Neural crest cell (in vitro differentiated cells): ENCODE data around the gene KCNN2. TPM values are rescaled to one million over a fixed set of nuclear protein-coding genes. Genes with fewer than 3 reads are reported as not detected.

Source experiments
- DNase-seq: peaks from one replicate; pipeline ENCODE4 v3.0.0; 2021; ENCODE audit warnings: low read depth, mixed read lengths, low spot score
- H3K27ac Mint-ChIP-seq: one replicate; pipeline ENCODE4 v1.8.0; 2021; ENCODE audit warnings: mild to moderate bottlenecking, mixed read lengths; ENCODE audit not compliant: unreplicated experiment
- H3K27me3 Mint-ChIP-seq: 2 replicates; pipeline ENCODE4 v1.8.0; 2021; ENCODE audit warnings: low read depth, mild to moderate bottlenecking, mixed read lengths
- H3K36me3 Mint-ChIP-seq: 2 replicates; pipeline ENCODE4 v1.8.0; 2021; ENCODE audit warnings: low read depth, mild to moderate bottlenecking, mixed read lengths
- H3K4me1 Mint-ChIP-seq: 2 replicates; pipeline ENCODE4 v1.8.0; 2021; ENCODE audit warnings: mixed read lengths
- H3K4me3 Mint-ChIP-seq: one replicate; pipeline ENCODE4 v1.8.0; 2021; ENCODE audit warnings: mild to moderate bottlenecking, mixed read lengths
- H3K9me3 Mint-ChIP-seq: 2 replicates; pipeline ENCODE4 v1.8.0; 2021; ENCODE audit warnings: mixed read lengths
- total RNA-seq: library from RNA; stranded (reverse); gene quantifications from 2 replicates; pipeline ENCODE4 v1.2.1, GENCODE V29; 2021
- TF ChIP-seq, protein P1 (sequence below): fragments of 200-600 bp; sonication (generic); conservative IDR thresholded peaks from 2 replicates; pipeline ENCODE4 v1.5.0; 2021; ENCODE audit warnings: antibody characterized with exemption, mild to moderate bottlenecking

The KCNN2 gene
- total RNA-seq, 1 donor from 2014 or later = 1.9 TPM

DNA sequence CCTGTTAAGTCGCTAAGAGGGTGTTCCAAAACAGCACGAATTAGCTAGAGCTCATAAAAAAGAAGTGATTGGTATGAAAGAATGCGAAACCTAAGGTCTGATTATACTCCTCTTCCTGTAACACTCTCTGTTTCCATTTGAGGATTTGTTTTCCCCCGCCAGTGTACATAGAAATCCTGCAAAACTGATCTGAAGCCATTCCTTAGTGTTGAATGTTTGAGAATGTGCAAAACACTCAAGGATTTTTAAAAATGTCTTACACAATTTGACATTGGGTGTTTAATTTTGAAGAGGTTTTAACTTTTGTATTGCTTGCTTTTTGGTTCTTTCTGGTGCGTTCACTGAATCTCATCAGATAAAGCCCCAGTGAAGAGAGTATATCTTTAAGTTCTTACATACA is 105.3 kb downstream of the KCNN2 start:
- no peaks in the 10 kb centered on the region for H3K27me3 Mint-ChIP-seq
- TF ChIP-seq, protein P1, sequence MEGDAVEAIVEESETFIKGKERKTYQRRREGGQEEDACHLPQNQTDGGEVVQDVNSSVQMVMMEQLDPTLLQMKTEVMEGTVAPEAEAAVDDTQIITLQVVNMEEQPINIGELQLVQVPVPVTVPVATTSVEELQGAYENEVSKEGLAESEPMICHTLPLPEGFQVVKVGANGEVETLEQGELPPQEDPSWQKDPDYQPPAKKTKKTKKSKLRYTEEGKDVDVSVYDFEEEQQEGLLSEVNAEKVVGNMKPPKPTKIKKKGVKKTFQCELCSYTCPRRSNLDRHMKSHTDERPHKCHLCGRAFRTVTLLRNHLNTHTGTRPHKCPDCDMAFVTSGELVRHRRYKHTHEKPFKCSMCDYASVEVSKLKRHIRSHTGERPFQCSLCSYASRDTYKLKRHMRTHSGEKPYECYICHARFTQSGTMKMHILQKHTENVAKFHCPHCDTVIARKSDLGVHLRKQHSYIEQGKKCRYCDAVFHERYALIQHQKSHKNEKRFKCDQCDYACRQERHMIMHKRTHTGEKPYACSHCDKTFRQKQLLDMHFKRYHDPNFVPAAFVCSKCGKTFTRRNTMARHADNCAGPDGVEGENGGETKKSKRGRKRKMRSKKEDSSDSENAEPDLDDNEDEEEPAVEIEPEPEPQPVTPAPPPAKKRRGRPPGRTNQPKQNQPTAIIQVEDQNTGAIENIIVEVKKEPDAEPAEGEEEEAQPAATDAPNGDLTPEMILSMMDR = no peak
- no peaks in the 10 kb centered on the region for H3K9me3 Mint-ChIP-seq
- H3K4me3 Mint-ChIP-seq = no peak overlapping the region
- no peak overlapping the region for H3K27ac Mint-ChIP-seq
- H3K4me1 Mint-ChIP-seq = no peaks in the 10 kb centered on the region
- DNase-seq = no peak
- no peaks in the 10 kb centered on the region for H3K36me3 Mint-ChIP-seq

DNA sequence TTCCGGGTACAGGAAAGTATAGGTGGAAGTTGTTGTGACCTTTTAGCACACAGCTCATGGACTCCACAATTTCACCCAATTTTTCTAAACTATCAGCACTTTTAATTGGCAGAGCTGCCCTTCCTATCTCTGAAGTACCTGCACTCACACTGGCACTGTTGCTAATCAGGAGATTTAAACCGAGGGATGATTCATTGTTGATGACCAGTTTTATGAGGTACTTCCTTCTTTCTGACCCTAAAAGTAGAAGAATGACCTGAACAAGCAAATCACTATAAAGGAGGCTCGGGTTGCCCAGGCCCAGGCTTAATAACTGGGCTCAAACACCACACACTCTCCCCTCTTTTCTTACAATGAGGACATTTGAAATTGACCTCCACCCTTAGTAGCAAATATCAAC is 105.9 kb downstream of the KCNN2 start:
- H3K9me3 Mint-ChIP-seq = no peaks in the 10 kb centered on the region
- no peaks in the 10 kb centered on the region for H3K27me3 Mint-ChIP-seq
- H3K4me3 Mint-ChIP-seq = no peak overlapping the region
- no peak overlapping the region for H3K27ac Mint-ChIP-seq
- no peaks in the 10 kb centered on the region for H3K4me1 Mint-ChIP-seq
- TF ChIP-seq, protein P1 = no peak
- no peak for DNase-seq
- no peaks in the 10 kb centered on the region for H3K36me3 Mint-ChIP-seq

DNA sequence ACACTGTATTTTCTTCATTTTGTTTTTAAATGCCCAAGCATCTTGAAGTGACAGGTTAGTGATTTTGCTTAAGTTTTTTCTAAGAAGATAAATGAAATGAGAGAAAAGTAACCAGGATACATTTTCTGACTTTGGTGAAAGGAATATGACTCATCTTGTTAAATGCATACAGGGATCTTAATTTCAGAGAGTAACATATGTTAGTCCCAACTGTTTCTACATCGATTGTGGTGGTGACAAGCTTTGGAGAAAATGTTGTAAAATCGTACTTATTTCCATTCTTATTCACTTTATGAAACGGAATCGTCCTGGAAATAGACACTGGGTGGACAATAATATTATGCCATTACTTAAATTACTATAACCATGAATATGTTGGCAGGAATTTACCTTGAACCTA is 107.5 kb downstream of the KCNN2 start:
- H3K27me3 Mint-ChIP-seq = no peaks in the 10 kb centered on the region
- no peak for DNase-seq
- H3K9me3 Mint-ChIP-seq = no peaks in the 10 kb centered on the region
- no peak overlapping the region for H3K27ac Mint-ChIP-seq
- no peaks in the 10 kb centered on the region for H3K4me1 Mint-ChIP-seq
- H3K36me3 Mint-ChIP-seq = no peaks in the 10 kb centered on the region
- H3K4me3 Mint-ChIP-seq = no peak overlapping the region
- TF ChIP-seq, protein P1 = no peak

DNA sequence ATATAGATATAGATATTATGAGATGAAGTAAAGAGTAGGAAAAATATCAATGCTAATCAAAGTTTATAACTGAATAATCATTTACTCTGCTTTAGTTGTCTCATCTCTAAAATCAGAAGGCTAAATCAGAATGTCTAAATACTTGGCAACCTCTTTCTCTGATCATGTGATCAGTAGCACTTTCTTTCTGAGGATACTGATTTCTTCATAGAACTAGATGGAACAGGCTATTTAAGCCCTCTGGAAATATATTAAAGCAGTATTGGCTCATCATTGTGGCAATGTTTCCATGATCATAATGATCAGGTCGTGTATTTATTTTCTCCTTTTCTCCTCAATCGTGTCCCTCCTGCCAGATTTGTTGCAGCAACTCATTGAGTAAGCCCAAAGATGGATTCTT is 109.7 kb downstream of the KCNN2 start:
- Mint-ChIP-seq H3K36me3 (no peaks in the 10 kb centered on the region), H3K27me3 (no peaks in the 10 kb centered on the region), H3K27ac (no peak overlapping the region), H3K9me3 (no peaks in the 10 kb centered on the region), H3K4me1 (no peaks in the 10 kb centered on the region), H3K4me3 (no peak overlapping the region)
- TF ChIP-seq, protein P1 = no peak
- no peak for DNase-seq

DNA sequence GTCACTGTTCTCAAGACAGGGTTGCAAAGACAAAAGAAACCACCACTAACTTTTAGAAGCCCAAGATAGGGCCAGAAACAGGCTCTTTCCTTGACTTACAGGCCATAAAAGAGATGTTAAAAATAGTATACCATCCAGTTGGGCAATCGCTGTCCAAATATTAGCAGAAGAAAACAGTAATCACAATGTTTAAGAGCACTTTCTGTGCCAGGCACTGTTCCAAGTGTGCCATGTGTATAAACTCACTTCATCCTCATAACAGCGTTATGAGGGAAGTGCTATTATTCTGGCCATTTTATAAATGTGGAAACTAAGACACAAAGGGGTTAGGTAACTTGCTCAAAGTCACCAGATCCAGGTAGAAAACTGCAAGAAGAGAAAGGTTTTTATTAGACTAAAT is 111.7 kb downstream of the KCNN2 start:
- no peaks in the 10 kb centered on the region for H3K4me1 Mint-ChIP-seq
- no peak overlapping the region for H3K27ac Mint-ChIP-seq
- no peaks in the 10 kb centered on the region for H3K36me3 Mint-ChIP-seq
- H3K9me3 Mint-ChIP-seq = no peaks in the 10 kb centered on the region
- H3K4me3 Mint-ChIP-seq = no peak overlapping the region
- H3K27me3 Mint-ChIP-seq = no peaks in the 10 kb centered on the region
- TF ChIP-seq, protein P1 = no peak
- no peak for DNase-seq

DNA sequence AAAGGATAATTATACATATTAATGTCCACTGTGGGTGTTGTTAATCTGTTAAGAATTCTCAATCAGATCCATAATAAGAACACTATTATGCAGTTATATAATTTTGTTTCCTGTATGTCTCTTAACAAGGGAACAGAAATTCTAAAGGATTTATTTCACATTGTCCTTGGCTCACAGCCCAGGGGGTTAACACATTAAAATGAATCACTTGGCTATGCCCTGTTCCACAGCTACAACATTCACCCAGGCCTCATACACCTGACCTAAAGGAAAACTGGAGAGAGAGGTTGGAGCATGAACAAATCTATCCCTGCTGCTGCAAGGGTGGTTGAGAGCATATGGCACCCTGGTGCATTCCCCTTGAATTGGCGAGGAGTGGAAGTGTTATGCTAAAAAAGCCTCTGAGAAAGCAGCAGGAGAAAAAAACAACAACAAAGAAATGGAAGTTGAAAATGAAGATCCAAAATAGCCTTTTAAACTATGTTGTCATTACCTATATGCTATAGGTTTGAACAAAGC is 116.0 kb downstream of the KCNN2 start:
- Mint-ChIP-seq H3K9me3 (peaks cover 20% of the 10 kb centered on the region), H3K4me1 (no peaks in the 10 kb centered on the region), H3K27ac (no peak overlapping the region), H3K27me3 (peaks cover 4% of the 10 kb centered on the region), H3K4me3 (no peak overlapping the region), H3K36me3 (no peaks in the 10 kb centered on the region)
- DNase-seq = no peak
- TF ChIP-seq, protein P1 = no peak
